Activated CD4-positive, CD25-positive, alpha-beta regulatory T cell treated with anti-CD3 and anti-CD28 coated beads, Interleukin-2, amount 50 U/mL, for 16 hours (primary cell): ENCODE results near the gene PIK3CD.
A peak's percentile ranks its signal among the peaks of the same experiment; 100 is the strongest.
"Not testable (repeated sequence)": the region's sequence is repeated elsewhere in the genome, so short reads cannot be mapped to it uniquely, and the experiment has no call there.

Source experiments
- DNase-seq: peaks from one replicate; pipeline ENCODE4 v3.0.0-alpha.2; 2020; ENCODE audit warnings: low read depth, low spot score

Gene PIK3CD

GRCh38 chr1:9621032-9621431 lies 30.5 kb upstream of the PIK3CD start:
- DNase-seq: no peak

DNA sequence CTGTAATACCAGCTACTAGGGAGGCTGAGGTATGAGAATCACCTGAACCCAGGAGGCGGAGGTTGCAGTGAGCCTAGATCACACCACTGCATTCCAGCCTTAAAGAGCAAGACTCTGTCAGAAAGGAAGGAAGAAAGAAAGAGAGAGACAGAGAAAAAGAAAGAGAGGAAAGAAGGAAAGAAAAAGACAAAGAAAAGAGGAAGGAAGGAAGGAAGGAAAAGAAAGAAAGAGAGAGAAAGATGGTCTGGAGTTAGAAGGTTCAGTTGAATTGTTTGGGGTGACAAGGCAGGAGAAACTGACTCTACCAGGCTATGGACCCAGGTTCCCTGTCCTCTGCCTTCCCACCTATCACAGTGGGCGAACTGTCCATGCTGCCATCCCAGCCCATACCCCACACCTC lies 27.4 kb upstream of the PIK3CD start:
- DNase-seq: no peak

GRCh38 chr1:9625030-9625429 lies 26.5 kb upstream of the PIK3CD start:
- not testable (repeated sequence) for DNase-seq

DNA sequence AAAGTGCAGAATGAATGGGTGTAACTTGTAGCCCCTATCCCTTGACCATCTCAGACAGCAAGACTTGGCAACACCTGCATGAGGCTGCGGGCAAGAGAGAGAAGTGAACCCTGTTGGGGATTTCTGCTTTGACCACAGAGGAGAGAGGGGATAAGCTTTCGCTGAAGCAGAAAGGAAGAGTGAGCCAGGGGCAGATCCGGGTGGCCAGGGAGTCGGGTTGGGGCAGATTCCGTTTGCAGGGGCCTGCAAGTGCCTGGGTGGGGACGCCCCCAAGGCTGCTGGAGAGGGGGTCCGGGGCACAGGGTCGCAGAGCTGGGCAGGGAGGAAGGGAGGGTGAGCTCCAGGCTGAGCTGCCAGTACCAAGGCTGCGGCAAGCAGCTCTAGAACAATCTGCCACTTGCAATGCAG lies 25.3 kb upstream of the PIK3CD start:
- DNase-seq: no peak

DNA sequence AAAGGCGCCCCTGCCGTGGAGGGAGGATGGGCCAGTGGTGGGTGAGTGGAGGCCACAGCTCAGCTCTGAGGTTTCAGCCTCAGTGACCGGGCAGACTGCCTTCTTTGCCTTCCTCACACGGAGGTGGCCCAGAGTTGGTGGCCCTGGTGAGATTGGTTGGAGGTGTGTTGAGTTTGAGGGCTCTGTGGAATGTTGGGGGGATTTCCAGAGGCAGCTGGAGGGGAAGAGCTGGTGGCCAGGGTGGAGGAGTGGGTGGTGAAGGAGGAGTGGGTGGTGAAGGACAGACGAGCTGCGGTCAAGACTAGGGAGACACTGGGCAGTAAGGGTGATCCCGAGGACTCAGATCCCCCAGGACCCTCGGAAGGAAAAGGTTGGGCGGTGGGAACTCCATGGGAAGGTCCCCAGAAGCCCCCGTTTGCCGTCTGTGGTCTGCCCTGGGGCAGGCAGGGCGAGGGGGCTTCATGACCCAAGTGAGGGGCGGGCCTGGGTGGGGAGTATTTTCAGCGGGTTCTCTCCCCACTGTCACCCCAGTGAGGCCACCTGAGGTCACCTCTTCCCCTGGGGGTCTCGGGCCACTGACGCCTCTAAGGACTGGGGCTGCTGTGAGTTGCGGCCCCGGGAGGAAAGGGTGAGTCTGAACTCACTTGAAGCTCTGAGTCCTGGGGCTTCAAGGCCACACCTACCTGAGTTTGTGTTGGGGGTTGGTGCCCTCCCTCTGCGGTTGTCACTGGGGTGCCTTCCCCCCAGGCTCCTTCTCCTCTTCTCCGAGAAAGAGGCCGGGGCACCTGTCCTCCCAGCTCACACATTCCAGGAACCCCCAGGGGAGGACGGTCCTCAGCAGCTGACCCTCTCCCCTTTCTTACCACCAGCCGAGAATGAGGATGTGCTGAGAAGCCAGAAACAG lies 22.7 kb upstream of the PIK3CD start:
- DNase-seq: peak; percentile 41

GRCh38 chr1:9629445-9630201 lies 21.9 kb upstream of the PIK3CD start:
- peak; percentile 57 for DNase-seq

GRCh38 chr1:9630331-9631111 lies 21.0 kb upstream of the PIK3CD start:
- DNase-seq: no peak

GRCh38 chr1:9631613-9632012 lies 19.9 kb upstream of the PIK3CD start:
- DNase-seq: no peak

GRCh38 chr1:9633493-9633892 lies 18.0 kb upstream of the PIK3CD start:
- DNase-seq: no peak

- DNase-seq: no peak
Measured at GRCh38 chr1:9634582-9634981, 16.9 kb upstream of the PIK3CD start.

- no peak for DNase-seq
Measured at GRCh38 chr1:9639227-9639626, 12.3 kb upstream of the PIK3CD start.

GRCh38 chr1:9643351-9644256 lies 7.9 kb upstream of the PIK3CD start:
- no peak for DNase-seq

GRCh38 chr1:9646037-9646436 lies 5.5 kb upstream of the PIK3CD start:
- no peak for DNase-seq

DNA sequence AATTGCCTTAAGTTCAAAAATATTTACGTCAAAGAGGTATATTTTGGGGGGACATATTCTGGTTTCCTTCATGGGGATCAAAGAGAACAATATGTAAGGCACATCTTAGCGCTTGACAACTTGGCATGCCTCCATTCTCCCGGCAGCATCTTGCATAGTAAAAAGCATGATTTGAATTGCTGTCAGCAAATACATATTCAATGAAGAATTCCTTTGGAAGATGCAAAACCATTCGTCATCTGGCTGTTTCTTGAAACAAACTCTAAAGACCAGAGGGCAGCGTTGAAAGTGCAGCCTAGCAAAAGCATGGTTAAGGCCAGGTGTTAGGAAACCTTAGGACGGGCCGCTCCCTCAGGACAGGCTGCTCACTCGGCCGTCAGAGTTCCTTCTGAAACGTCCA lies 3.4 kb upstream of the PIK3CD start:
- no peak for DNase-seq

DNA sequence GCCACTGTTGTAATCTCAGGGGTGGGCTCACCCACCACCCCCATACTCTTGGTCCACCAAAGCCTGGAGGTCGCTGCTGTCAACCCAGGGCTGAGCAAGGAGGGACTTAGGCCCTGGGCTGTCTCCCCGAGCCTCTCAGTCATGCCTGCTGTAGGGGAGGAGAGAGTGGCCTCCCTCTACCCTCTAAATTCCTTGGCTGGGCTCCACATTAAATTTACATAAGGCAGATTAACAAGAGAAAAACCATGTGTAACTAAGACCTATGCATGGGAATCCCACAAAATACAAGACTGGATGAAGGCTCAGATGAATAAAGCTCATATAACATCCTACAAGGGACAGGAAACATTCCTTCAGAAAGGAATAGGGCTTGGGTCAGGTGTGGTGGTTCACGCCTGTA lies 1.8 kb upstream of the PIK3CD start:
- DNase-seq: no peak

GRCh38 chr1:9651220-9651564 lies 339 bp upstream of the PIK3CD start:
- no peak for DNase-seq

GRCh38 chr1:9652379-9653209 lies 1.1 kb downstream of the PIK3CD start:
- peak; percentile 35 for DNase-seq

DNA sequence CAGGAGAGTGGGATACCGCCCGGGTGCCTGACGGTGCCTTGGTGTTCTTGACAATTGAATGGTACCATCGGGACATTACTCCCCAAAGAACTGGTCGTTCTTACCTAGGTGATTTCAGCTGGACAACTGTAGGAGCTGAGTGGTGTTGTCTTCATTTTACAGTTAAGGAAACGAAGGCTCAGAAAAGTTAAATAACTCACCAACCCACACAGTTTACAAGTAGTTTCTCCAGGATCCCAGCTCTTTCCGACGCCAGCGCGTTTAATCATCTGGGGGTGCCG lies 1.6 kb downstream of the PIK3CD start:
- DNase-seq: no peak

GRCh38 chr1:9653491-9654050 lies 2.0 kb downstream of the PIK3CD start:
- no peak for DNase-seq
